ENCODE measurements around the gene LTBP1.

Gene LTBP1

DNA sequence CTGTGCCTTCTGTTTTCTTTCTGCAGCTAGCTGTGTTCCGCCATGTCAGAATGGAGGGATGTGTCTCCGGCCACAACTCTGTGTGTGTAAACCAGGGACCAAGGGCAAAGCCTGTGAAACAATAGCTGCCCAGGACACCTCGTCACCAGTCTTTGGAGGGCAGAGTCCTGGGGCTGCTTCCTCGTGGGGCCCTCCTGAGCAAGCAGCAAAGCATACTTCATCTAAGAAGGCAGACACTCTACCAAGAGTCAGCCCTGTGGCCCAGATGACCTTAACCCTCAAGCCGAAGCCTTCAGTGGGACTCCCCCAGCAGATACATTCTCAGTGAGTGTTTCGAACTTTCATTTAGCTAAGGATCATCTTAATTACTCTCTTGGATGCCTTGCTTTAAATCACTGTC, 74.1 kb downstream of the LTBP1 start:
- no peaks in the 10 kb centered on the region for H3K9me3 Mint-ChIP-seq
- H3K4me1 Mint-ChIP-seq (ENCODE audit: low read depth) = no peaks in the 10 kb centered on the region
- H3K36me3 Mint-ChIP-seq (ENCODE audit: low read depth) = no peaks in the 10 kb centered on the region
- peaks cover 28% of the 10 kb centered on the region for H3K27me3 Mint-ChIP-seq (ENCODE audit: low read depth)
- H3K4me3 Mint-ChIP-seq = no peak overlapping the region
- DNase-seq (ENCODE audit: low spot score) = no peak
- no peak overlapping the region for H3K27ac Mint-ChIP-seq

DNA sequence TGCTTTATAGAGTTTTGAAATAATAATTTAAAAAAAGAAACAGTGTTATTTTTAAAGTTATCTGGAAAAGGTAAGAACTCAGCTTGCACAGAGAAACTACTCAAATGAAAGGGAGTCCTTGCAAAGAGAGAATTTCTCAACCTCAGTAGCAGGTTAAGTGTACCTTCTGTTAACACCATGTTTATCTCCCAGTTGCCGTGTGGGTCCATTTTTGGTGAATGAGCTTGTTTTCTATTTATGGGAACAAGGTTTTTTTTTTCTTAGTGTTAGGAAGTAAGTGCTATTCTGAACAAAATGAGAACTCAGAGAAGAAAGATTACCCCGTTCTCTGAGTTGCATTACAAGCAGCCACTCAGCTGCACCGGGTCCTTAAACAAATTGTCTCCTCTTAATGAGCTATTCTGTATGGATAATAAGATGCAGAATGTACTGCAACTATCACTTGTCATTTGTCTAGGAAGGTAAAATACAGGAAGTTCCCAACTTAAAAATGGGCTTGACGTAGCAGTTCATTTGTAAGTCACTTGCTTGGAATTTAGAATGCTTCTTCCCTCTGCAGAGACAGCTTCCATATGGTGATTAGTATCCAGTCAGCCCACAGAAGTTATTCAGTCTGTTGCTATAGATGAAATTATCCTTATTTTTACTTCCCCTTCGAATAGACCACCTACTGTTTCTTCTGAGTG, 74.9 kb downstream of the LTBP1 start:
- no peak for DNase-seq (ENCODE audit: low spot score)
- no peak overlapping the region for H3K4me3 Mint-ChIP-seq
- H3K9me3 Mint-ChIP-seq = no peaks in the 10 kb centered on the region
- no peaks in the 10 kb centered on the region for H3K36me3 Mint-ChIP-seq (ENCODE audit: low read depth)
- H3K27me3 Mint-ChIP-seq (ENCODE audit: low read depth) = peaks cover 28% of the 10 kb centered on the region
- no peak overlapping the region for H3K27ac Mint-ChIP-seq
- no peaks in the 10 kb centered on the region for H3K4me1 Mint-ChIP-seq (ENCODE audit: low read depth)

DNA sequence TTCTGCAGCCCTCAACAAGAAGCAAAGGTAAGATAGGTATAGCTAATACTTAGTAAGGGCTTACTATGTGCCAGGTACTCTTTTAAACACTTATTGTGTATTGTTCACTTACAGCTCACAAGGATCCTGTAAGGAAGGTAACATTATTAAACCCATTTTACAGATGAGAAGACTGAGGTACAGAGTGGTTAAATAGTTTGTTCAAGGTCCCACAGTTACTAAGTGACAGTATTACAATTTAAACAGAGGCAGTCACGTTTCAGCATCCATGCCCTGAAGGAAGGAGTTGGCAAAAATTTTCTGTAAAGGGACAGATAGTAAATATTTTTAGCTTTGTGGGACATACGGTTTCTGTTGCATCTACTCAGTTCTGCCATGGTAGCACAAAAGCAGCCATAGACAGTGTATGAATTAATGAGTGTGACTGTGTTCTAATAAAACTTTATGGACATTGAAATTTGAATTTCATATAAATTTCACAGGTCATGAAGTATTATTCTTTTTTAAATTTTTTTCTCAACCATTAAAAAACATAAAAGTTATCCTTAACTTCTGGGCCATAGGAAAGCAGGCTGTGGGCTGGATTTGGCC, 75.7 kb downstream of the LTBP1 start:
- Mint-ChIP-seq H3K27me3 (ENCODE audit: low read depth) (peaks cover 28% of the 10 kb centered on the region), H3K9me3 (no peaks in the 10 kb centered on the region), H3K4me3 (no peak overlapping the region), H3K27ac (no peak overlapping the region), H3K36me3 (ENCODE audit: low read depth) (no peaks in the 10 kb centered on the region), H3K4me1 (ENCODE audit: low read depth) (no peaks in the 10 kb centered on the region)
- DNase-seq (ENCODE audit: low spot score) = no peak

DNA sequence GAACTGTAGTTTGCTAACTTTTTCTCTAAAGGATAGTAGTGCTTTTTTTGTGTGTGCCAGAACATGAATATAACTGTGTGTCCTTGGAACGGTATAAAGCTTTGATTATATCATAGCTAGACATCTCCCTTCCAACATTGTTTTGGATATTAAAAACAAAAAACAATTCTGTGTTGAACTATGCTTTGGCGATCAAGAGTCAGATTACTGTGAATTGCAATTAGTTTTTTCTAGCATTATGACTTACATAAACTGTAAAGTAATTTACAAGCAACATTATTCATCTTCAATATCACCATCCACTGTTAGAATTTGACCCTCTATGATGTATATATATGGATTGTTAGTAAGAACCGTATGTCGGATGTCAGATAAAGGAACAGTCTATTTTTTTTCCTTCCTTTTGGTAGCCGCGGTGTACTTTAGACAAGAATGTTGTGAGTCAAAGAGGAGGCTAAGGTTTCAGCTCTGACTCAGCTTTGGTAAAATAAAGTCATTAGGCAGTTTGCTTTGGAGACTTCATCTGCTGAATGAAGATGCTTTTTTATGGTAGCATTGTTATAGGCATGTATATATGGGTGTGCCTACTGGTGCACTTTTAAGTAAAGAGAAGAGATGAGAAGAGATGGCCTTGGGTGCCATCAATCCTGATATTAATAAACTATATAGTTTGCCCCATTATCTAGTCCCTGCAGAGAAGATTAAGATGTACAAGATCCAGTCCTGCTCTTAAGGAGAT, 76.4 kb downstream of the LTBP1 start:
- Mint-ChIP-seq H3K27me3 (ENCODE audit: low read depth) (peaks cover 28% of the 10 kb centered on the region), H3K9me3 (no peaks in the 10 kb centered on the region), H3K4me3 (no peak overlapping the region), H3K27ac (no peak overlapping the region), H3K36me3 (ENCODE audit: low read depth) (no peaks in the 10 kb centered on the region), H3K4me1 (ENCODE audit: low read depth) (no peaks in the 10 kb centered on the region)
- DNase-seq (ENCODE audit: low spot score) = no peak

DNA sequence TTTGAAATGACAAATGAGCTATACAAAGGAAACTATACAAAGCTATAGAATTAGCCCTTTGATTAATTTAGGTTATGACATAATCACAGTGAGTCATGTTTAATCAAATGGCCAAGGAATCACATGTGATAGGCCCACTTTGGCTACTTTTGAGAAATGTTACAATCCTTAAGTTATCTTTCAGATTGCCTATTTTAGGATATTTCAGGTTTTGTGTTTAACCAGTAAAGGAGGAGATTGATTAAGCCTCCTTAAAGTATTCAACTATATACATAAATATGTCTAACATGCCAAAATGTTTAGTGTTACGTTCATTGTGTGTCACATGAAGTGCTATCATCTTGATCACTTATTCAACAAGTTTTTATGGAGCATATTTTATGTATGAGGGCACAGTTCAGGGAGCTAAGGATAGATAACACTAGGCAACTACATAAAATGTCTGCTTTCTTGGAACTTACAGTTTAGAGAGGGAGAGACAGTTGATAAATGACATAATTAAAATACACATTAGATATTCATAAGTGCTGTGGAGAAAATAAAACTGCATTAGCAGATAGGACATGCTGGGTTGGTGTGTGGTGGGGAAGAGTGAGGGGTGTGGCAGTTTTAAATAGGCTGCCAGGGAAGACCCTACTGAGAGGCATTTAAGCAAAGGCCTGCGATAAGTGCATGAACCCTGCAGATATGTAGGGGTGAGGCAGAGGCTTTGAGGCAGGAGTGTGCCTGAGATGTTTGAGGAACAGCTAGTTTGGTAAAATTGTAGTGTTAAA, 77.2 kb downstream of the LTBP1 start:
- H3K27me3 Mint-ChIP-seq (ENCODE audit: low read depth) = peaks cover 28% of the 10 kb centered on the region
- no peaks in the 10 kb centered on the region for H3K9me3 Mint-ChIP-seq
- H3K4me3 Mint-ChIP-seq = no peak overlapping the region
- H3K4me1 Mint-ChIP-seq (ENCODE audit: low read depth) = no peaks in the 10 kb centered on the region
- DNase-seq (ENCODE audit: low spot score) = no peak
- no peaks in the 10 kb centered on the region for H3K36me3 Mint-ChIP-seq (ENCODE audit: low read depth)
- no peak overlapping the region for H3K27ac Mint-ChIP-seq

DNA sequence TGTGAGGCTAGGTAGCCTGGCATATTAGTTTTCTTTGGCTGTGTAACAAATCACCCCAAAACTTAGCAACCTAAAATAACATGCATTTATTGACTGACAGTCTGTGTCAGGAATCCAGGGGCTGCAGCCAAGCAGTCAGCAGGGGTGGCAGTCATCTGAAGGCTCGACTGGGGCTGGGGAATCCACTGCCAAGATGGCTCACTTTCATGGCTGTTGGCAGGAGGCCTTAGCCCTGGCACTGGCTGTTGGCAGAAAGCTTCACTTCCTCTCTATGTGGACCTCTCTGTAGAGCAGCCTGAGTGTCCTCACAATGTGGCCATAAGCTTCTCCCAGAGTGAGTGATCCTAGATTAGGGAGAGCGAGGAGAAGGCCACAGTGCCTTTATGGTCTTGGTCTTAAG, 78.0 kb downstream of the LTBP1 start:
- H3K27ac Mint-ChIP-seq = no peak overlapping the region
- H3K36me3 Mint-ChIP-seq (ENCODE audit: low read depth) = no peaks in the 10 kb centered on the region
- no peaks in the 10 kb centered on the region for H3K9me3 Mint-ChIP-seq
- H3K4me1 Mint-ChIP-seq (ENCODE audit: low read depth) = no peaks in the 10 kb centered on the region
- peaks cover 28% of the 10 kb centered on the region for H3K27me3 Mint-ChIP-seq (ENCODE audit: low read depth)
- no peak overlapping the region for H3K4me3 Mint-ChIP-seq
- DNase-seq (ENCODE audit: low spot score) = no peak

DNA sequence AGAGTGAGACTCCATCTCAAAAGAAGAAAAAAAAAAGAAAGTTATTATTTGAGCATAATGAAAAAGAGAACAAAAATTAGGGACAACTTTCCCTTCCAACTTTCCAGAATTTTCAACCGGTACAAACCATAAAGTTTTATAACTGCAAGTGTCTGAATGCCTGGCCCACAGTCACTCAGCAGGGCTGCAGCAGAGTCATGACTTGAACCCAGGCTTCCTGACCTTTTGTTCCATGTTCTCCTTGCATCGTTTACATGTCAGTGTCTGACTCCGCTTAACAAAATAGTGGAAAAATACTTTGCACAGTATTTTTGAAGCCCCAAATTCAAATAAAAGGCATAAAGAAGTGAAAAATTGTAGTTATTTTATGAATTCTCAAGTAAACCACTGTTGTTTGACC, 82.7 kb downstream of the LTBP1 start:
- no peak for DNase-seq (ENCODE audit: low spot score)
- H3K9me3 Mint-ChIP-seq = no peaks in the 10 kb centered on the region
- peaks cover 18% of the 10 kb centered on the region for H3K27me3 Mint-ChIP-seq (ENCODE audit: low read depth)
- H3K36me3 Mint-ChIP-seq (ENCODE audit: low read depth) = no peaks in the 10 kb centered on the region
- H3K4me3 Mint-ChIP-seq = no peak overlapping the region
- no peak overlapping the region for H3K27ac Mint-ChIP-seq
- H3K4me1 Mint-ChIP-seq (ENCODE audit: low read depth) = no peaks in the 10 kb centered on the region

DNA sequence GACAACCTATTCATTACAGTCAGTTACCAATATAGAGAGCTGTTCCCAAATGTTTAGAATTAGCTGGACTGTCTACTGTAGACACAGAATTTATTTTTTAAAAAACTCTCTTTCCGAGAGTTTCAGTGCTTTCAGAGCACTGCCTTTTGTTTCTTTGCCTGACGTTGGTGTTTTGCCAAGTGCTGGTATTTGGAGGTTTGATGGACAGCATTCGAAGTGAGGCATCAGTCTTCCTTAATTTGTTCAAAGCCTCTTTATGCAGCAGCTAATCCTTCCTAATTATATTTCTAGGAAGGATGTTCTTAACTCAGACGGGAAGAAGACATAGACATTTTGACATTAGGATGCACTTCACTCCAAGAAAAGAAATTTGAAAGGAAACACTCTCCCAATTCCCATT, 83.2 kb downstream of the LTBP1 start:
- no peak for DNase-seq (ENCODE audit: low spot score)
- Mint-ChIP-seq H3K36me3 (ENCODE audit: low read depth) (no peaks in the 10 kb centered on the region), H3K4me1 (ENCODE audit: low read depth) (no peaks in the 10 kb centered on the region), H3K27ac (no peak overlapping the region), H3K9me3 (no peaks in the 10 kb centered on the region), H3K4me3 (no peak overlapping the region), H3K27me3 (ENCODE audit: low read depth) (peaks cover 18% of the 10 kb centered on the region)

DNA sequence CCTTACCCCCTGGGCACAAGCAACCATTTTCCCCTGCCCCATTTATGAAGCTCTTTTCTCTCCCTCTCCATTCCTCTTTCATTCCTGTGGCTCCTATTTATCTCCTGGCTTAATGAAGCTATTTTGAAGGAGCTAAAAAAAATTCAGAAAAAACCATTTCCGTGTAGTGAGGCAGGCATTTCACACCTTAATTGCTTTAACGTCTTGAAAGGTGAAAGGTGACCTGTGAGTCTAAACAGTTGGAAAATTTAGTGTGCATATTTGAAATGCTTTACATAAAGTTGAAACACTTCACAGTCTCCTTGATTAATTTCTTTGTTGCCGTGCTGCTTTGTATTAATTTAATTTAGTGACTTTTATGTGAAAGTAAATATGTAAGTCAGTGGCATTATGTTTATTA, 83.6 kb downstream of the LTBP1 start:
- H3K27ac Mint-ChIP-seq = no peak overlapping the region
- H3K9me3 Mint-ChIP-seq = no peaks in the 10 kb centered on the region
- H3K36me3 Mint-ChIP-seq (ENCODE audit: low read depth) = no peaks in the 10 kb centered on the region
- no peaks in the 10 kb centered on the region for H3K4me1 Mint-ChIP-seq (ENCODE audit: low read depth)
- no peak for DNase-seq (ENCODE audit: low spot score)
- H3K27me3 Mint-ChIP-seq (ENCODE audit: low read depth) = peaks cover 14% of the 10 kb centered on the region
- no peak overlapping the region for H3K4me3 Mint-ChIP-seq

DNA sequence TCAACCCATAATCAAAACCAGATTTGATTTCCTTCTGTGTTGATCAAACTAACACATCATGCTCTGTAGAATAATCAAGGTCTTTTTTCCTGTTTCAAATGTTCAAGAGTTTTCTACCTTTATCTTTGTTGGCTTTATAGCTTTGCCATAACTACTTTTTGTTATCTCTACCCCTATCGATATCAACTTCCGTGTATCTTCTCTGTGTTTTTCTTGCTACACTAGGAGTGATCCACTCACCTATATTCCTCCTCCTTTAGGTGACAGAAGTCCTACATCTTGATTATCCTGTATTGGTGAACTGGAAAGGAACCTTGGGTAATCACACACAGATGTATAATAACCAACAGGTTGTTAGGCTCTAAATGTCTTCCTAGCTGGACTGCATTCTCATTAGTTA, 85.5 kb downstream of the LTBP1 start:
- H3K27me3 Mint-ChIP-seq (ENCODE audit: low read depth) = peaks cover 12% of the 10 kb centered on the region
- H3K9me3 Mint-ChIP-seq = no peaks in the 10 kb centered on the region
- no peak overlapping the region for H3K4me3 Mint-ChIP-seq
- H3K27ac Mint-ChIP-seq = no peak overlapping the region
- DNase-seq (ENCODE audit: low spot score) = no peak
- no peaks in the 10 kb centered on the region for H3K4me1 Mint-ChIP-seq (ENCODE audit: low read depth)
- no peaks in the 10 kb centered on the region for H3K36me3 Mint-ChIP-seq (ENCODE audit: low read depth)

DNA sequence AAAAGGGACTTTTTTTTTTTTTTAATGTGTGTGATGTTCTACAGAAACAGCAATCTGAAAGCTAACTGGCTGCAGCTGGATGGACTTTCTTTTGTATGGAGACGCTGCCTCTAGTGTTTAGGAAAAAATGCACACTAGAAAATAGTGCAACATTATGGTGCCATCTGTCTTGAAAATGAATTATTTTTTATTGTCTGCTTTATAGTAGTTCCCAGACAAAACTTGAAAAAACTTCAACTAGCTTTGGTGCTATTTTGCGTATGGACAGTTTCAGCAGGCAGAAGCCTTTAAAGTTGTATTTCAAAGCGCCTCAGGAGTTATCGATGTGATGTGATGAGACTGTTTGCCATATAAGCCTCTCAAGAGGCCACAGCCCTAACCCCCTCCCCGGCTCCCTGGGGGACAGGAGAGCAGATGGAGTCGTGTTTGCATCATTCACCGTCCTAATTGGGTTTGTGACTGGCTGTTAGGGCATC, 86.9 kb downstream of the LTBP1 start:
- H3K27ac Mint-ChIP-seq = no peak overlapping the region
- H3K36me3 Mint-ChIP-seq (ENCODE audit: low read depth) = no peaks in the 10 kb centered on the region
- no peaks in the 10 kb centered on the region for H3K9me3 Mint-ChIP-seq
- no peak for DNase-seq (ENCODE audit: low spot score)
- no peak overlapping the region for H3K4me3 Mint-ChIP-seq
- H3K27me3 Mint-ChIP-seq (ENCODE audit: low read depth) = peaks cover 12% of the 10 kb centered on the region
- no peaks in the 10 kb centered on the region for H3K4me1 Mint-ChIP-seq (ENCODE audit: low read depth)

DNA sequence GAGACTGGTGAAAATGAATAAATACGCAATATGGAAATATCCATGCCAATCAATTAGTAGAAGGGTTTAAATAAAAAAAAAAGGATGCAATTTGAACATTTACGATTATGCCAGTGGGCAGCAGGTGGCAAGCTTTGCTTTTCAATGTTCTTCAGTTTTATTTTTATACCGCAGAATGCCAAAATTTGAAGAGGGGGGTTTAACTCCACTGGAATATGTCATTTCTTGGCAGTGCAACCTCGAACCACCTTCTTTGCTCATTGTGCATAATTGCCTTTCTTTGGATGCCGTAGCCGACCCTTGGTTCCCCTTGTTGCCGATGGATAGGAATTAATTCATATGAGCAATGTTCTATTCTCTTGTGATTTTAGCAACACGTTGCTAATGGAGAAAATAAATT, 88.0 kb downstream of the LTBP1 start:
- H3K4me3 Mint-ChIP-seq = no peak overlapping the region
- peaks cover 13% of the 10 kb centered on the region for H3K27me3 Mint-ChIP-seq (ENCODE audit: low read depth)
- no peak for DNase-seq (ENCODE audit: low spot score)

DNA sequence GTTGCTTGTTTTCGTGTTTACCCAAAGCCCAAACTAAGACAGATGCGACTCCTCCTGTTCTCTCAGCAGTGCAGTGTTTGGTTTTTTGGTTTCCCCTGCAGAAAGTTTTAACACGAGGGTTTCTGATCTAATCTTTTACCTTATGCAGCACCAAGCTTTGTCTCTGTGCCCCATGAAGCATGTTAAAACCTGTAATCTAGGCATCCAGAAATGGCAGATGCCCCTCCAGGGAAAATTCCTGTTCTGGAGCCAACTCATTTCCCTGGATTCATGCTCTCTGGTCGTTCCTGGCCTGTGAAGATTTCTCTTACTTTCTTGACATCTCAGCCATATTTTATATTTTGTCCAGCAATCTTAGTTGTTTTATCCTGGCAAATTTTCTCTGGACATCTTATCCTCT, 91.5 kb downstream of the LTBP1 start:
- Mint-ChIP-seq H3K9me3 (no peaks in the 10 kb centered on the region), H3K27me3 (ENCODE audit: low read depth) (peaks cover 3% of the 10 kb centered on the region), H3K36me3 (ENCODE audit: low read depth) (no peaks in the 10 kb centered on the region), H3K4me3 (no peak overlapping the region), H3K27ac (no peak overlapping the region), H3K4me1 (ENCODE audit: low read depth) (no peaks in the 10 kb centered on the region)
- no peak for DNase-seq (ENCODE audit: low spot score)

More for the DNA sequence above, 88.0 kb downstream of the LTBP1 start:
- H3K27ac Mint-ChIP-seq = no peak overlapping the region
- no peaks in the 10 kb centered on the region for H3K9me3 Mint-ChIP-seq
- no peaks in the 10 kb centered on the region for H3K4me1 Mint-ChIP-seq (ENCODE audit: low read depth)
- H3K36me3 Mint-ChIP-seq (ENCODE audit: low read depth) = no peaks in the 10 kb centered on the region

DNA sequence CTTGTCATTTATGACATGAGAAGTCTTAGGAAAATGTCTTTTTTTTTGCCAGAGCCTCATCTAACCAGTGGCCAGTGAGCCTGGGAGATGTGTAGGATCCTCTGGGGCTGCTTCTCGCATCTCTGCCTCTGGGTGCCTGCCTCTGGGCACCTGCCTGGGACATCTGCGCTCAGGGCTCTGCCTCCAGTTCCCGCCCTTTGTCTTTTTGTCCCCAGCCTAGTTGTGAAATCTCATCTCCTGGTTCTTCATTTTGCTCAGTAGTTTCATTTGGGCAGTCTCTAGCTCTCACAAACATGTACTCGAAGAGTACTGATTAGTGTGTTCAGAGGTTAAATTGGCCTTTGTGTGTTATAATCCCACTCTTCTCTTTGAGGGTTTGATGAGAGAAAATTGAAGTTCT, 92.0 kb downstream of the LTBP1 start:
- H3K4me1 Mint-ChIP-seq (ENCODE audit: low read depth) = no peaks in the 10 kb centered on the region
- no peak for DNase-seq (ENCODE audit: low spot score)
- peaks cover 3% of the 10 kb centered on the region for H3K27me3 Mint-ChIP-seq (ENCODE audit: low read depth)
- no peaks in the 10 kb centered on the region for H3K36me3 Mint-ChIP-seq (ENCODE audit: low read depth)
- no peaks in the 10 kb centered on the region for H3K9me3 Mint-ChIP-seq
- H3K27ac Mint-ChIP-seq = no peak overlapping the region
- H3K4me3 Mint-ChIP-seq = no peak overlapping the region
